Stimulated activated naive CD8-positive, alpha-beta T cell treated with anti-CD3 and anti-CD28 coated beads, Interleukin-15, amount 100 ng/mL, for 72 hours (primary cell): Measurements from ENCODE around the gene MTR.

Experiments
- ATAC-seq: fragments of 150-1000 bp; cut with Tn5 transposase; 2 replicates; pipeline ENCODE4 v1.10.0; 2021; ENCODE audit warnings: mild to moderate bottlenecking, moderate library complexity
- DNase-seq, 2 donors: peaks; one replicate each; pipeline ENCODE4 v3.0.0; 2021 to 2022
- H3K27ac Mint-ChIP-seq, 2 donors: one replicate each; pipeline ENCODE4 v1.8.0; 2022; ENCODE audit warnings: mild to moderate bottlenecking in 2 of 2, mixed read lengths in 2 of 2, moderate library complexity in 2 of 2
- H3K27me3 Mint-ChIP-seq: one replicate; pipeline ENCODE4 v1.8.0; 2022; ENCODE audit warnings: mixed read lengths
- H3K4me1 Mint-ChIP-seq: one replicate; pipeline ENCODE4 v1.8.0; 2022; ENCODE audit warnings: mild to moderate bottlenecking, mixed read lengths
- H3K4me3 Mint-ChIP-seq, 2 donors: one replicate each; pipeline ENCODE4 v1.8.0; 2022; ENCODE audit warnings: mild to moderate bottlenecking in 2 of 2, mixed read lengths in 2 of 2, moderate library complexity in 1 of 2
- H3K9me3 Mint-ChIP-seq, 2 donors: one replicate each; pipeline ENCODE4 v1.8.0; 2022; ENCODE audit warnings: mixed read lengths in 2 of 2

MTR gene

GRCh38 chr1:236806634-236807033 lies 11.5 kb downstream of the MTR start:
- no peak overlapping the region for H3K27ac Mint-ChIP-seq
- ATAC-seq = no peak
- DNase-seq = no peak
- no peaks in the 10 kb centered on the region for H3K27me3 Mint-ChIP-seq
- no peaks in the 10 kb centered on the region for H3K9me3 Mint-ChIP-seq
- peaks cover 46% of the 10 kb centered on the region for H3K4me1 Mint-ChIP-seq
- H3K4me3 Mint-ChIP-seq = no peak overlapping the region

GRCh38 chr1:236808005-236808404 lies 12.9 kb downstream of the MTR start:
- no peaks in the 10 kb centered on the region for H3K9me3 Mint-ChIP-seq
- no peaks in the 10 kb centered on the region for H3K27me3 Mint-ChIP-seq
- peaks cover 33% of the 10 kb centered on the region for H3K4me1 Mint-ChIP-seq
- no peak overlapping the region for H3K27ac Mint-ChIP-seq
- DNase-seq (no peak), ATAC-seq (no peak)
- no peak overlapping the region for H3K4me3 Mint-ChIP-seq

- H3K4me3 Mint-ChIP-seq = no peak overlapping the region
- ATAC-seq (no peak), DNase-seq (no peak)
- H3K27me3 Mint-ChIP-seq = no peaks in the 10 kb centered on the region
- H3K4me1 Mint-ChIP-seq = peaks cover 27% of the 10 kb centered on the region
- no peak overlapping the region for H3K27ac Mint-ChIP-seq
- H3K9me3 Mint-ChIP-seq = no peaks in the 10 kb centered on the region
These were observed 13.6 kb downstream of the MTR start for GRCh38 chr1:236808564-236809130.

- H3K9me3 Mint-ChIP-seq = no peaks in the 10 kb centered on the region
- peak overlapping the region in 1 of 2 donors; percentile 59 for H3K27ac Mint-ChIP-seq
- ATAC-seq = no peak
- H3K4me3 Mint-ChIP-seq = no peak overlapping the region
- no peak for DNase-seq
- peaks cover 27% of the 10 kb centered on the region for H3K4me1 Mint-ChIP-seq
- H3K27me3 Mint-ChIP-seq = no peaks in the 10 kb centered on the region
These were observed 14.1 kb downstream of the MTR start for GRCh38 chr1:236809148-236809547.

- peak; percentile 66 for ATAC-seq
- peak overlapping the region in 1 of 2 donors; percentile 8 for H3K4me3 Mint-ChIP-seq
- no peak for DNase-seq
- H3K27me3 Mint-ChIP-seq = no peaks in the 10 kb centered on the region
- no peaks in the 10 kb centered on the region for H3K9me3 Mint-ChIP-seq
- peaks cover 24% of the 10 kb centered on the region for H3K4me1 Mint-ChIP-seq
- H3K27ac Mint-ChIP-seq = peak overlapping the region in 1 of 2 donors; percentile 57
These were observed 14.9 kb downstream of the MTR start for GRCh38 chr1:236810018-236810417.

DNA sequence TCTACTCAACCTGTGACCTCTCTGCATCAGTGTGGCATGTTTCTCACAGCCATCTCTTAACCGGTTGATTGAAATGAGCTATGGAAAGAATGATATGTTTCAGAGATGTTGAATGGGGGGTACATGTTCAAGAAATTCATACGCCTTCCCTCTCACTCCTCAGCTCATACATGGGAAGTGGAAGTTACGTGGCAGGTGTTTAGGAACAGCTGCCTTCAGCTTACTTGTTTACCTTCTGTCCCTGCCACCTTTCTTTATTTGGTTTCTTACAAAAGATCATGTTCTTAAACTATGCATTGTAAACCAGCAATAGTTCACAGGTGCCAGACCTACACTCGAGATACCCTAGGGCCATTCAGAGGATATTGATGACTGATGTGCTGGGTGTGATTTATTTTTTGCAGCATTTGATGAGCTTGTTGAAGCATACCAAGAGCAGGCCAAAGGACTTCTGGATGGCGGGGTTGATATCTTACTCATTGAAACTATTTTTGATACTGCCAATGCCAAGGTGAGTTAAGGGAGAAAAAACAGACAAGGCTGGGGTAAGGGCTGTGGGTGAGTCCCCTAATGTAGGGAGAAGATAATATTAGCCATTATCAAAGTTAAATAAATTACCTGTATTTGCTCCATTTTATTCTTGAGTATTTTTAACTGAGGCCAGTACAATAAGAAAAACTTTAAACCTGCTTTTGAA lies 17.4 kb downstream of the MTR start:
- Mint-ChIP-seq H3K4me1 (peaks cover 26% of the 10 kb centered on the region), H3K4me3 (no peak overlapping the region), H3K27me3 (no peaks in the 10 kb centered on the region), H3K9me3 (no peaks in the 10 kb centered on the region), H3K27ac (no peak overlapping the region)
- DNase-seq (no peak), ATAC-seq (no peak)

DNA sequence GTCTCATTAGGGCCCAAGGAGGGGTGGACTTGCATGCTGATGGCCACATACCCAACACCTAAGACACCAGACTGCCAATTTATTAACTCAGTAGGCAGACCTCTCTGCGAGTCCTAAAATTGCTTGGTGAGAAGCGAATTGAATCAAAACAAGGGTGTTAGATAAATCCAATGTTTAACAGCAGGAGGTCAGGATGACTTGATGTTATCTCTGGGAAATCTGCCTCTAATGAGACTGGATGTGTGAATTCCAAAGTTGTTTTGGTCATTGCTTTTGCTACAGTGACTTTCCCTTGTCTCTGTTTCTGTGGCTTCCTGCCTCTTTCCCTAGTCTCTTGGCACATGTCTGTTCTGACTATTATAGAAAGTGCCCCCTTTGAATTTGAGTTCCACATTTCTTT lies 20.8 kb downstream of the MTR start:
- Mint-ChIP-seq H3K9me3 (no peaks in the 10 kb centered on the region), H3K4me3 (no peak overlapping the region), H3K4me1 (peaks cover 23% of the 10 kb centered on the region), H3K27ac (no peak overlapping the region), H3K27me3 (no peaks in the 10 kb centered on the region)
- ATAC-seq (no peak), DNase-seq (no peak)

DNA sequence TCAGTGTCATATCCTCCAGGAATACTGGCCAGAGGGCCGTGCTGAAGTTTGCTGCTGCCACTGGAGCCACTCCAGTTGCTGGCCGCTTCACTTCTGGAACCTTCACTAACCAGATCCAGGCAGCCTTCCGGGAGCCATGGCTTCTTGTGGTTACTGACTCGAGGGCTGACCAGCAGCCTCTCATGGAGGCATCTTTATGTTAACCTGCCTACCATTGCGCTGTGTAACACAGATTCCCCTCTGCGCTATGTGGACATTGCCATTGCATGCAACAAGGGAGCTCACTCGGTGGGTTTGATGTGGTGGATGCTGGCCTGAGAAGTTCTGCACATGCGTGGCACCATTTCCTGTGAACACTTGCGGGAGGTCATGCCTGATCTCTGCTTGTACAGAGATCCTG lies 24.8 kb downstream of the MTR start:
- DNase-seq = no peak
- H3K4me1 Mint-ChIP-seq = peaks cover 23% of the 10 kb centered on the region
- no peak overlapping the region for H3K4me3 Mint-ChIP-seq
- H3K27ac Mint-ChIP-seq = peak overlapping the region in 1 of 2 donors; percentile 38
- no peaks in the 10 kb centered on the region for H3K9me3 Mint-ChIP-seq
- no peak for ATAC-seq
- H3K27me3 Mint-ChIP-seq = no peaks in the 10 kb centered on the region

DNA sequence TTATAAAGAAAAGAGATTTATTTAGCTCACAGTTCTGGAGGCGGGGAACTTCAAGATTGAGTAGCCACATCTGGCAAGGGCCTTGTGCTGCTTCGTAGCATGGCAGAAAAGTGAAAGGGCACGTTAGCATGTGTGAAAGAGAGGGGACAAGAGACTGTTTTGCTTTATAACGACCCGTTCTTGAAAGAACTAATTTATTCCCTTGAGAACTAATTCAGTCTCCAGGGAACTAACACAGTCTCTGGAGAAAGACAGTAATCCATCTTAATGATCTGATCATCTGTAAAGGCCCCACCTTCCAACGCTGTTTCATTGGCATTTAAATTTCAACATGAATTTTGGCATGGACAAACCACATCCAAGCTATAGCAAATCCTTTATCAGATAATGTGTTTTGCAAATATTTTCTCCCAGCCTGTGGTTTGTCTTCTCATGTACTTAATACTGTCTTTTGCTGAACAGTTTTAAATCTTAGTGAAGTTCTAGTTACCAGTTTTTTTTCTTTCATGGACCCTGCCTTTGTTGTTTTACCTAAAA lies 26.1 kb downstream of the MTR start:
- no peak for ATAC-seq
- DNase-seq = no peak
- Mint-ChIP-seq H3K9me3 (no peaks in the 10 kb centered on the region), H3K27me3 (no peaks in the 10 kb centered on the region), H3K4me1 (peaks cover 17% of the 10 kb centered on the region), H3K4me3 (no peak overlapping the region), H3K27ac (peak overlapping the region in 1 of 2 donors; percentile 90)

DNA sequence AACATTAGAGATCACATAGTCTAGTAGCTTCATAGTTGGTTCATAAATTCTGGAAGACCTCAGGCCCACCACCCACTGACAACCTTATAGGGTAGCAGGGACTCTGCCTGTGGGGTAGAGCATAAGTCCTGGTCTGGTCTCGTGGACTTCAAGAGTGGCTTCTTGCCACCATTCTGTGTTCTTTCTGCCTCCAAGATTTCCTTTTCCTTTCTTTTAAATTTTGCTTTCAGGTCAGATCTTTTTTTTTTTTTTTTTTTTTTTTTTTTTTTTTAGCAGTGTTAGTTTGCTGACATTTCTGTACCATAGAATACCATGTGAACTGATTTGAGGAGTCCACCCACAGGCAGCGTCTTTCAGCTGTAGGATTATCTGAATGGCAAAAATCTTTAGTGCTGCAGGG lies 28.5 kb downstream of the MTR start:
- no peak for ATAC-seq
- no peak overlapping the region for H3K27ac Mint-ChIP-seq

GRCh38 chr1:236829085-236829484 lies 34.0 kb downstream of the MTR start:
- Mint-ChIP-seq H3K4me1 (peaks cover 6% of the 10 kb centered on the region), H3K27ac (no peak overlapping the region), H3K4me3 (no peak overlapping the region), H3K27me3 (no peaks in the 10 kb centered on the region), H3K9me3 (no peaks in the 10 kb centered on the region)
- ATAC-seq (no peak), DNase-seq (no peak)

More for the DNA sequence above, 28.5 kb downstream of the MTR start:
- Mint-ChIP-seq H3K9me3 (no peaks in the 10 kb centered on the region), H3K4me1 (peaks cover 11% of the 10 kb centered on the region), H3K4me3 (no peak overlapping the region), H3K27me3 (no peaks in the 10 kb centered on the region)
- no peak for DNase-seq

GRCh38 chr1:236830116-236830515 lies 35.0 kb downstream of the MTR start:
- DNase-seq (no peak), ATAC-seq (no peak)
- no peak overlapping the region for H3K4me3 Mint-ChIP-seq
- peaks cover 11% of the 10 kb centered on the region for H3K4me1 Mint-ChIP-seq
- H3K27ac Mint-ChIP-seq = no peak overlapping the region
- H3K9me3 Mint-ChIP-seq = no peaks in the 10 kb centered on the region
- H3K27me3 Mint-ChIP-seq = no peaks in the 10 kb centered on the region

DNA sequence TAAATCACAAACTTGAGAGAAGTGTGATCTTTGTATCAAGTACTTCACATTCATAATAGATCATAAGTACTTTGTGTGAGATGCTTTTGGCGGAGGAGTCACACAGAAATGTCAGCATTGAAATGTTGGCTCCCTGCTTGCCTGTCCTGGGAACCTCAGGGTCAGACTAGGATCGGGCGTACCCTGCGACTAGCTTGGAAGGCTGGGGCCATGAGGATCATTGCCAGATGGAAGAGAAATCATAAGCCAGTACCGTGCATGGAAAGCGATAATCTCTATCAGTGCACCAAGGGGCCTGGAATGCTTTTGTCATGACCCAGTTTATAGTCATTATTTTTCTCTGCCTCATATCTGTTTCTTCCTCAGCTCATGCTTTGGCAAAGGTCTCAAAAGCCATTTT lies 35.5 kb downstream of the MTR start:
- Mint-ChIP-seq H3K4me3 (no peak overlapping the region), H3K27ac (no peak overlapping the region), H3K4me1 (peaks cover 14% of the 10 kb centered on the region), H3K9me3 (no peaks in the 10 kb centered on the region), H3K27me3 (no peaks in the 10 kb centered on the region)
- no peak for ATAC-seq
- no peak for DNase-seq

GRCh38 chr1:236833575-236833974 lies 38.5 kb downstream of the MTR start:
- H3K27ac Mint-ChIP-seq = no peak overlapping the region
- H3K4me3 Mint-ChIP-seq = no peak overlapping the region
- peaks cover 14% of the 10 kb centered on the region for H3K4me1 Mint-ChIP-seq
- no peak for DNase-seq
- no peak for ATAC-seq
- no peaks in the 10 kb centered on the region for H3K9me3 Mint-ChIP-seq
- H3K27me3 Mint-ChIP-seq = no peaks in the 10 kb centered on the region

- no peak overlapping the region for H3K4me3 Mint-ChIP-seq
- H3K27ac Mint-ChIP-seq = peak overlapping the region in 1 of 2 donors; percentile 21
- H3K4me1 Mint-ChIP-seq = peaks cover 14% of the 10 kb centered on the region
- H3K27me3 Mint-ChIP-seq = no peaks in the 10 kb centered on the region
- DNase-seq = no peak
- no peak for ATAC-seq
- H3K9me3 Mint-ChIP-seq = no peaks in the 10 kb centered on the region
These were observed 39.8 kb downstream of the MTR start for GRCh38 chr1:236834876-236835275.

DNA sequence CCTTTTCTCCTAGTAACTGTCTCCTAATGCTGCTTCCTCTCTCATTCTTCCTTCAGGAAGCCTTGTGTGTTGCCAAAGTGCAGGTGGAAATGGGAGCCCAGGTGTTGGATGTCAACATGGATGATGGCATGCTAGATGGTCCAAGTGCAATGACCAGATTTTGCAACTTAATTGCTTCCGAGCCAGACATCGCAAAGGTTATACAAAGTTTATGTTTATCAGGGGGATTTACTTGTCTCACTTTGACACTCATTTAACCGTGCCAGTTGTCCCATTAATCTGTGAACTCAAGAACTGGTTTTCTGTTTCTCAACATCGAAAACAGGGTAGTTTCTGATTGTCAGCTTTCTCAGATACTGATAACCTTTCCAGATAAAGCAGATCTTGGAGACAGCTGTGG lies 40.4 kb downstream of the MTR start:
- Mint-ChIP-seq H3K4me1 (peaks cover 14% of the 10 kb centered on the region), H3K27ac (no peak overlapping the region), H3K9me3 (no peaks in the 10 kb centered on the region), H3K27me3 (no peaks in the 10 kb centered on the region), H3K4me3 (no peak overlapping the region)
- DNase-seq (no peak), ATAC-seq (no peak)
